Measurements from ENCODE around the gene ADGRA1.

The ADGRA1 gene

GRCh38 chr10:133154411-133154810 lies 66.7 kb downstream of the ADGRA1 start:
- no peak for DNase-seq

DNA sequence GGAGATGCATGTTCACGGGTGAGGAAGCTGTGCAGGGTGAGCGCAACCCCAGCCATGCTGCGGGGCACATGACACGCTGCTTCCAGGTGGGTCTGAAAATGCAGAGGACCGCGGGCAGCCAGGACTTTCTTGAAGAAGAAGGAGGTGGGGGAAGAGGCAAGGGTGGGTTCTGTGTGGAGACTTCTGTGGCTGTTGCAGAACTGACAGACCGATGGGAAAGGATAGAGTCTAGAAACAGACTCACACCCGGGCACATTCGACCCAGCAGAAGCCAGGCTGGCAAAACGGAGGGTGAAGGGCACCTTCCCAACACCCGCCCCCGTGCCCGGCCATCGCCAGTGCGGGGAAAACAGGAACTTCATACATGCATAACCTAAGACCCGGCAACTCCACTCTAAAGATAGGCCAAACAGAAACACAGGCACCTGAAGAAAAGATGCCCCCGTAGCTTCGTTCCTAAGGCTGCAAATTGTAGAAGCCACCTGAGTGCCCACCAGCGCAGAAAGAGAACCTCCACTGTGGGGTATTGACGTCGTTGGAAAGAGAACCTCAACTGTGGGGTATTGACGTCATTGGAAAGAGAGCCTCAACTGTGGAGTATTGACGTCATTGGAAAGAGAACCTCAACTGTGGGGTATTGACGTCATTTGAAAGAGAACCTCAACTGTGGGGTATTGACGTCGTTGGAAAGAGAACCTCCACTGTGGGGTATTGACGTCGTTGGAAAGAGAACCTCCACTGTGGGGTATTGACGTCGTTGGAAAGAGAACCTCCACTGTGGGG lies 67.5 kb downstream of the ADGRA1 start:
- no peak for DNase-seq

DNA sequence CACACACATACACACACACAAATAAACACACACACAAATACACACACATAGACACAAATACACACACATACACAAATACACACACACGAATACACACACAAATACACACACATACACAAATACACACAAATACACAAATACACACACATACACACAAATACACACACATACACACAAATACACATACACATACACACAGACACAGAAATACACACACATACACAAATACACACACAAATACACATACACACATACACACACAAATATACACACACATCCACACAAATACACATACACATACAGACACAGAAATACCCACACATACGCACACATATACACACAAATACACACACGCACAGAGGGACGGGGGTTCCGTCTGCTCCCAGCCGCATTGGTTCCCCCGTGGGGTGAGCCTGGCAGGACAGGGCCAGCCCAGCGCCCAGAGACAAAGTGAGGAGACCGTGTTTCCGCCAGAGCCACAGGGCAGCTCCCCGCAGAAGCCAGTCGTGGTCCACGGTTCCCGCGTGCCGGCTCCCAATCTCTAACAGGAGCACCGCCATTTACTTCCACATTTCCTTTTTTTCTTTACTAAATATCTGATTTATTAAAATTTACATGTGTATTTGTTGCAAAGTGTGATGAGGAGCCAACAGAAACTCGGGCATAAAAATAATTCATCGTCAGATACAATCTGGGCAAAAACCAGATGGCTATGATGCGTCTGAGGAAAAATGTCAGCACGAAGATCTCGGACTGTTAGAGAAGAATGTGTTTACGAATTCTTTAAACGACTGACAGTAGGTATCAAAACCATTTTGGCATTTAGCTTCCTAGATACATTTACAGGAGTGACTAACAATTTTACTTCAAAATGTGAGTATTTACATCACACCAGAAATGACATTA lies 69.2 kb downstream of the ADGRA1 start:
- no peak for DNase-seq

- no peak for DNase-seq
Observed at GRCh38 chr10:133157662-133158436, 70.1 kb downstream of the ADGRA1 start.

DNA sequence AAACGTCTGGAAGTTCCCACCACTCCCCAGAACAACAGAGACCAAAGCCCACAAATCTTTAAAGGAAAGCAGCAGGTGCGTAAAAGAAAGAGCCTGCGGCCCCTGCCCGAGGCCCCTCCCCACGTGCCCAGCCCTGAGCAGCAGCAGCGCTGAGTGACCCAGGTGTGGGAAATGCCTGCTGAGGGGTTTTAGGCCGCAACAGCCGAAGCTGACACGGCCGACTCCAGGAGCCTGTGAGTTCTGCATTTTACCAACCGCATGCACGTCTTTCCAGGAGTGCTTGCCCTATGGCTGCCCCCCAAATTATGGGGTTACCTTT lies 70.7 kb downstream of the ADGRA1 start:
- DNase-seq, result no peak

DNA sequence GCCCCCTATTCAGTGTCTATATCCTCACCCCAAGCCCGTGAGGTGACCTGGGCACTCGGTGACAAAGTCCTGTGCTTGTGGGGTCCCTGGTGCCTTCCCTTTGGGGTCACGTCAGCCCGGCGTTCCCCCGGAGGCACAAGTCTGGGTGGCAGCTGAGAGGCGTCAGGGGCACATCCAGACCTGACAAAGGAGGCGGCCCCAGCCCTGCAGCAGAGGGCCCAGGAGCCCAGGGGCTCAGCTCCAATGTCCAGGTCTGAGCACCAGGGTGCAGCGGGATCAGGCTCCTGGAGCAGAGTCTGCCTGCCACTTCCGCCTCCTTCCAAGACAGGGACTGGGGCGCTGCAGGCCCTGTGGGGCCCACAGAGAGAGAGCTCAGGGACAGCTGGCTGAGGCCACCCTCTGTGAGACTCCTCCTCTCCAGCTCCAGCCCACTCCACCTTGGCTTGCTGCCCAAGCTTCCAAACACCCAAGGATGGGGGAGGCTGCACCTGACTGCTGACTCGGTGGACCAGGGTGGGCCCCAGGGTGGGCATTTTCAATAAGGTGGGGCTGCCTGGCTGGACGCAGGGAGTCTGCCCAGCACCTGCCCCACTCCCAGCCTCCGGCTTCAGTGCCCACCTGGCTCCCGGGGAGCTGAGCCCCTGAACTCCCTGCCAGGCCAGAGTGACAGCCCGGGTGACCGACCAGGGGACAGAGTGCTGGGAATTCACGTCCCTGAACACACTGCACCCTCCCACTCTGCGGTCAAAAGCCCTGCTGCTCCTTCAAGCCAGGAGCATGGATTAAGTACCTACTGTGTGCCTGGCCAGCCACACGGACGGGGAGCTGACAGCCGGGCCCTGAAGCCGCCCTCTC lies 71.3 kb downstream of the ADGRA1 start:
- no peak for DNase-seq

- no peak for DNase-seq
Observed at GRCh38 chr10:133159611-133159949, 71.9 kb downstream of the ADGRA1 start.

DNA sequence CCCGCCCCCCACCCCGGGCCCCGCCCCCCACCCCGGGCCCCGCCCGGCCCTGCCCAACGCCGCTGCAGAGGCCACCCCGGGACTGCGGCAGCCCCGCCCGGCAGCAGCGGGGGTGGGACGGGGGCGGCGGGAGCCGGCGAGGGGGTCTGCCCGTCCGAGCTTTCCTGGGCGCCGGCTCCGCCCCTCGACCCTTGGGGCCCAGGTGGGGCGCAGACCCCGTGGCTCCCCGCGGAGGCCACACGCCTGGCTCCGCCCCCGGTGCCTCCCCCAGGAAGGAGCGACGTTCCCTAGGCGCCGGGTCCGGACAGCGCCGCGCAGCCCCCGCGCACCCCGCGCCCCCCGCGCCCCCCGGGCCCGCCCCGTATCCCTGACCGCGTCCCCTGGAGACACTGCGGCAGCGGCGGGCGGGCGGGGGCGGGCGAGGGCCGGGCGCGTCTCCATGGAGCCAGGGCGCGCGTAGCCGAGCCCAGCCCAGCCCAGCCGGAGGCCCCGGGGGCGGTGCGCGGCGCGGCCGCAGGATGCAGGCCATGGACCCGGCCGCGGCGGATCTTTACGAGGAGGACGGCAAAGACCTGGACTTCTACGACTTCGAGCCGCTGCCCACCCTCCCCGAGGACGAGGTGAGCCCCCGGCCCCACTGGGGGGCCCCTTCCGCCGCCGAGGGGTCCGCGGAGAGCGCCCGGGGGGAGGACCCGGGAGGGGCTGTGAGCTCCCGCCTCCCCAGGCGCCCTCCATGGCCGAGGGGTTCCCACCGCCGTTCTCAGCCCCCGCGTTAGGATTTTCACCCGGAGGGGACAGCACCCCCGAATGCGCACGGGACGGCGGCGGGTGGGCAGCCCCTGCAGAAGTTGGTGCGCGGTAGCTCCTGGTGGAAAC lies 72.5 kb downstream of the ADGRA1 start, which contains the start of gene KNDC1:
Gene KNDC1, plus strand, starts transcription at position 270 of the 876 bp plus-strand sequence. Its CDS starts 249 bp downstream, at position 519.
- no peak for DNase-seq

DNA sequence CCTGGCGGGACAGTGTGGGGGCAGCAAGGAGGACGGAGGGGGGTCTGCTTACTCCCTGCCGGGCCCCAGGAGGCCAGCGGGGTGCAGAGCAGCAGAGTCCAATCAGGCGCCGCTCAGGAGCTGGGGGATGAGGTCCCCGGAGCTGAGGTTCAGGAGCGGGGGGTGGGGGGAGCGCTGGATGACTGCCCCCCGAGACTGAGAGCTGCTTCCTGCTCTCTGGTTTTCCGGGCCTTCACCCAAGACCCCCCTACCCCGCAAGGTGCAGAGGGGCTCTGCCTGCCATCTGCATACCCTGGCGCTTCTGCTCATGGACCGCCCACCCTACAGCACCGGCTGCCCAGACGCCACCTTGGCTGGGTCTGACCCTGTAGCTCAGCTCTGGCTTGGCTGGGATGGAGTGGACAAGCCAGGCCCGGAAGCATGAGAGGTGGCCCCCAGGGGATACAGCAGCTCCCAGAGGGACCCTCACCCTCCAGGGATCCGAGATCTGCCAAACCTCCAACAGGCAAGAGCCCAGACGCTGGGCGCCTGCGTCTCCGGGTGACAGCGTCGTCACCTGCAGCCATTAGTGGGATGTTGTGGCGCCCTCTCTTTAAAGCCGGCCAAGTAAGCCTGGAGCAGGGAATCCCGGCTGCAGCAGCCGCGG lies 73.2 kb downstream of the ADGRA1 start:
- DNase-seq, result no peak

GRCh38 chr10:133161486-133162109 lies 73.9 kb downstream of the ADGRA1 start:
- no peak for DNase-seq

DNA sequence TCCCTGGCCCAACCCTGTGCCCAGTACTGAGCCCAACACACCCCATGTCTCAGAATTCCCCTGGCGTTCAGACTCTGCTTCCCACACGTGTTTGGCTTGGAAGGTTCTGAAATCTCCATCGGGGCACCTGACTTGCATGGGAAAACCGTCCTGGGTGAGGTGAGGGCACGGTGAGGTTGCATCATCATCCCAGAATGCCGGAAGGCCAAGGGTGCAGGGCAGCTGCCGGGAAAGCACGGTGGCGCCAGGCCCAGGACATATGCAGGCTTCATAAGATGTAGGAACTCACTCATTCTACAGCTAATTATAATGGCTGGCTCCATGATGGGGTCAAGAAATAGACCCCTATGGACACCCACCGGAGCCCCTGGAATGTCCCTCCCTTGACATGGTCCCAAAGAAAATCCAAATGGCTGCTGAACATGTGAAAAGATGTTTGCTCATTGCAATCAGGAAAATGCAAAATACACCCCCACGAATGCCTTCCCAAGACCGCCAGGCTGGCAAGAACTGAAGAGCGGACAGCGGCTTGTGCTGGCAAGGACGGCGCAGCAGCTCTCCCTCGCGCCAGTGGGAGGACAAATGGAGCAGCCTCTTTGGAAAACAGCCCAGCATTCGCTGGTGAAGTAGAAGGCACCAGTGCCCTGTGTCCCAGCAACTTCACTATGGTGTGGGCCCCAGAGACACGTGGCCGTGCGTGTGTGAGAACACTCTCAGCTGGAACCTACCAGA lies 74.6 kb downstream of the ADGRA1 start:
- no peak for DNase-seq

- DNase-seq, result no peak
Observed at GRCh38 chr10:133162910-133163856, 75.5 kb downstream of the ADGRA1 start.

GRCh38 chr10:133163889-133164815 lies 76.4 kb downstream of the ADGRA1 start:
- DNase-seq, result no peak

DNA sequence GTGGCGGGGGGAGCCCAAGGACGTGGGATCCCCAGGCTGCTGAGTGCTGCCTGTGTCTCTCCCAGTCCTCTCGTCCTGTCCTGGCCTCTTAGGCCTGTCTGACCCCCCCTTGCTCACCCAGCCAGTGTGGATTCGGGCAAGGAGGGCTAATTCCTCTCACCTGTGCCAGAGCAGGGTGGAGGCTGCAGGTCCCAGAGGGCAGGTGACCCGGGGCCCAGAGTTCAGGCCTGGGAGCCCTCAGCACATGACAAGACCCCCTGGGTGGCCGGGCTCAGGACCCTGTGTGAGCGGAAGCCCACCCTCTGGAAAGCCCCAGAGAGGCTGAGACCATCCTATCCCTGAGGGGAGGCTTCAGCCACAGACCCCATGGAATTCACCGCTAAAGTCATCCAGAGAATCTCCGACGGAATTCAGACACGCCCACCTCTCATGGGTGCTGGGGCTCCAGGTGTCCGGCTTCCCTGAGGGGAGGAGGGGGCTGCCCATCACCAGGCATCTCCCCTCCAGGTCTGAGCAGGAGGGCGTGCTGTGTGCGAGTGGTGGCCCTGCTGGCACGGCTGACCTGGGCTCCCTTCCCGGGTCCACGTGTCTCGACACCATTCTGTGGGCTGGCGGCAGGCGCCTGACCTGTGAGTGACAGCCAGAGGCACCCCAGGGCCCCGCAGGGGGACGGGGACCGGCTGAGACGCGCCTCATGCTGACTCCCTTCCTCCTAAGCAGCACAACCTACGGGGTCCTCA lies 77.3 kb downstream of the ADGRA1 start:
- no peak for DNase-seq

- no peak for DNase-seq
Observed at GRCh38 chr10:133165556-133166503, 78.1 kb downstream of the ADGRA1 start.

DNA sequence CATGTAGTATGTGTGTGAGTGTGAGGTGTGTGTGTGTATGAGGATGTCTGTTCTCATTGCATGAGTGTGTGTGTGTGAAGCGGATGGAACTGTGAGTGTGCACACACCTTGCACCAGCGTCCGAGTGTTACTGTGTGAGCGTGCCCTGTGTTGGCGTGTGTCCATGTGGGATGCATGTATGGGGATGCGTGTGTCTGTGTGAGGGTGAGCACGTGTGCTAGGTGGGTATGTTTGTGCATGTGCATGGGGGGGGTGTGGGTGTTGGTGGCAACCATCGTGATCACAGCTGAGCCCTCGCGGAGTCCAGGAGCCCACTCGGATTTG lies 78.7 kb downstream of the ADGRA1 start:
- no peak for DNase-seq

All from NCI-H2227 treated with DMSO at 0.1 percent for 48 hours (cell line).